ENCODE measurements around the gene EXOSC6. TPM values are rescaled to one million over a fixed set of nuclear protein-coding genes. Genes with fewer than 3 reads are reported as not detected.
"Not testable (repeated sequence)": the region's sequence is repeated elsewhere in the genome, so short reads cannot be mapped to it uniquely, and the experiment has no call there.

EXOSC6 gene
- polyA plus RNA-seq, 1 of the 3 experiments (the other 2 are of a cell fraction), result 10.0 TPM

DNA sequence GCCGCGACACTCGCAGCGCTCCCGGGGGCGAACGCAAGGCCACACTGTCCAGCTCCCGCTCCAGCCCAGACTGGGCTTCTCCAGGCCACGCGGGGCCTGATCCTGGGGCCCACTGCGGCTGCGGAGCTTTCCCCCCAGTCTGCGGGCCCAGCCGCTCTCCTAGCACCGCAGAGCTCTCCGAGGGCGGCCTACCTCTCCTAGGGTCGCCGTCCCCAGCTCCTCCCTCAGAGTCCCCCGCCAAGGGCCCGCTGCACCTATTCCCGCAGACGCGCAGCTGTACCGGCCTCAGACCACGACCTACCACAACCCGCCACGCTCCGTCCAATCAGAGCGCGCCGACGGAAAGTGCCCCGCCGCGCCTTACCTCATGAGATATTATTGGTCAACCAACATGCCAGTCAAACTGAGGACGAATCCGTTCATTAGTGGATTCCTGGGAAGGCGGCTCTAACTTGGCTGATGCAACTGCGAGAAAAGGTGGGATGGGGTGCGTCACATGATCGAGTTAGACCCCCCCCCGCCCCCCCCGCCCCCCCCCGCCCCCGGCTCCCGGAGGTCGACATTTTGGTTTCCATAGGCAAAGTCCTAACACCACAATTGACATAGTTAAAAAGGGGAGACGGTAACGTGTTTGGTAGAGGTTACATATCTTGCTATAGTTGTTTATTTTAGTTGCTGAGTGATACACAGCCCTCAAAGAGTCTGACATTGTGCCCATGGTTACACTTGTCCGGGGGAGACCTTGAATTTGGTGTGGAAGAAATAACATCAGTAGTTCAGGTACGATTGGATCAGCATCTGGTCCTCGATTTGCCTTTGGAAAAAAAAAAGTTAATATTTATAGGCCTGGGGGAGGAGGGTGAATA, 37.7 kb upstream of the EXOSC6 start, which contains the start of gene AARS1 (continued):
- no peak for TF ChIP-seq EZH2phosphoT487 (IDR thresholded peaks at IDR 0.05; ENCODE audit: borderline replicate concordance, low read depth)

DNA sequence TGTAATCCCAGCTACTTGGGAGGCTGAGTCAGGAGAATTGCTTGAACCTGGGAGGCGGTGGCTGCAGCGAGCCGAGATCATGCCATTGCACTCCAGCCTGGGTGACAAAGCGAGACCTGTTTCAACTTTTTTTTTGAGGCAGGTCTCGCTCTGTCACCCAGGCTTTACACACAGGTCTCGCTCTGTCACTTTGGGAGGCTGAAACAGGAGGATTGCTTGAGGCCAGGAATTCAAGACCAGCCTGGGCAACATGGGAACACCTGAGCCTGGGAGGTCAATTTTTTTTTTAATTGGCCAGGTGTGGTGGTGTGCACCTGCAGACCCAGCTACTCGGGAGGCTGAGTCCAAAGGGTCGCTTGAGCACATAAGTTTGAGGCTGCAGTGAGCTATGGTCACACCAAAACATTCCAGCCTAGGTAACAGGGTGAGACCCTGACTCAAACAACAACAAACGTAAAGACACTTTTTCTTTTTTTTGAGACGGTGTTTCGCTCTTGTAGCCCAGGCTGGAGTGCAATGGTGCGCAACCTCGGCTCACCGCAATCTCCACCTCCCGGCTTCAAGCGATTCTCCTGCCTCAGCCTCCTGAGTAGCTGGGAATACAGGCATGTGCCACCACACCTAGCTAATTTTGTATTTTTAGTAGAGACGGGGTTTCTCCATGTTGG, 35.7 kb upstream of the EXOSC6 start:
- H3F3A ChIP-seq (replicated peaks; ENCODE audit: insufficient read depth), result peaks cover 19% of the 10 kb centered on the region
- peaks cover 67% of the 10 kb centered on the region for H3K79me2 ChIP-seq (ENCODE audit: insufficient read depth)
- peak overlapping the region; percentile 96 for H3K4me2 ChIP-seq
- H3K27me3 ChIP-seq (ENCODE audit: insufficient read depth); H3K9me3 ChIP-seq; H3K9me2 ChIP-seq; DNase-seq; H3K4me1 ChIP-seq (ENCODE audit: control insufficient read depth in 1 of 2, insufficient read depth in 2 of 2, low read depth in 1 of 2, low read length in 1 of 2): not testable (repeated sequence)
- H3K27ac ChIP-seq (ENCODE audit: low read depth in 2 of 2, low read length in 1 of 2), result peak overlapping the region in 1 of 2 experiments; percentile 85; a peak in 2 of 4 replicates
- 0 out of 2 replicates have a peak overlapping the region, but pooled peaks have one; percentile 17 for H2AFZ ChIP-seq (ENCODE audit: low read depth)
- H3K9ac ChIP-seq, result peak overlapping the region; percentile 92; the same call in 1 of the 2 replicates
- peak overlapping the region; percentile 65 to 76 for H3K4me3 ChIP-seq (ENCODE audit: low read depth in 2 of 2, low read length in 1 of 2)
- ChIA-PET CTCF (interaction anchor here (2.8 to 2.9 kb wide), 2 partner anchors 20 to 35 kb away, joined by 10 read pairs; partner anchors contain the start of gene EXOSC6), POLR2A (interaction anchor here (0.8 to 2.9 kb wide), 3 partner anchors 11 to 28 kb away, joined by 3 to 31 read pairs (median 3); partner anchors contain the start of gene DDX19B)
- peaks cover 8 to 32% of the 10 kb centered on the region in 2 experiments for H3K36me3 ChIP-seq (replicated peaks in 1 of 2; ENCODE audit: control insufficient read depth in 1 of 2, insufficient read depth in 2 of 2, low read length in 1 of 2)
- WGBS (ENCODE audit: low lambda C conversion rate), result 86% methylated on average over 16 of the region's 17 CpGs
- peaks cover 47% of the 10 kb centered on the region for H4K20me1 ChIP-seq (ENCODE audit: insufficient read depth)

DNA sequence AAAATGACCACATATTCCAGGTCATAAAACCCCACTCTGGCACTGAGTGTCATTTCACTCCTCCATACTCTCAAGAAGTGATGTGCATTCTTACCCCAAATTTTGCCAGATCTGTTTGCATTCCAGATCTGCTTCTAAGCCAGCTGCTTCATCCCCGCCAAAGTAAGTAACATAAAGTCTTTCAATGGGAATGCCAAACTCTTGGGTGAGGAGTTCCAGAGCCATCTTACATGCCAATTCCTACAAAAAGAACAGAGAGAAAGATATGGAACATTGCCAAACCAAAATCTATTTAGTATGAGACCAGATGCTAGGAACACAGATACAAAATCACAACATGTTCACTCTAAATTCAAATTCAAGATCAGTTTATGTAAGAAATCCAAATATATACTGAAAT, 24.7 kb upstream of the EXOSC6 start:
- WGBS (ENCODE audit: low lambda C conversion rate), result 83% methylated on average over 1 of the region's 1 CpG
- peaks cover 0 to 8% of the 10 kb centered on the region in 2 experiments; a peak in 1 of 4 replicates for H3K4me1 ChIP-seq (ENCODE audit: control insufficient read depth in 1 of 2, insufficient read depth in 2 of 2, low read depth in 1 of 2, low read length in 1 of 2)
- H2AFZ ChIP-seq (ENCODE audit: low read depth), result no peak overlapping the region
- H3K36me3 ChIP-seq (replicated peaks in 1 of 2; ENCODE audit: control insufficient read depth in 1 of 2, insufficient read depth in 2 of 2, low read length in 1 of 2), result peaks cover 34 to 74% of the 10 kb centered on the region in 2 experiments
- no peak overlapping the region for H3K4me3 ChIP-seq (ENCODE audit: low read depth in 2 of 2, low read length in 1 of 2)
- no peaks in the 10 kb centered on the region for H3K27me3 ChIP-seq (ENCODE audit: insufficient read depth)
- H3F3A ChIP-seq (replicated peaks; ENCODE audit: insufficient read depth), result peaks cover 10% of the 10 kb centered on the region
- no peak overlapping the region for H3K9ac ChIP-seq
- no peak for TF ChIP-seq FOSL2 (IDR thresholded peaks at IDR 0.05; ENCODE audit: borderline replicate concordance, low read depth)
- TF ChIP-seq MEF2A (IDR thresholded peaks at IDR 0.05; ENCODE audit: borderline replicate concordance, low read depth), result no peak
- TF ChIP-seq TAF1 (IDR thresholded peaks at IDR 0.05; ENCODE audit: borderline replicate concordance, low read depth, low read length), result no peak
- peak; percentile 24; the same call in 1 of the 2 replicates for TF ChIP-seq NFIC (IDR thresholded peaks at IDR 0.05; ENCODE audit: borderline replicate concordance)
- TF ChIP-seq TCF12 (IDR thresholded peaks at IDR 0.05), result peak; percentile 39; the same call in 1 of the 2 replicates
- no peak for TF ChIP-seq FOXM1 (IDR thresholded peaks at IDR 0.05; ENCODE audit: low read depth)
- TF ChIP-seq, protein P1, sequence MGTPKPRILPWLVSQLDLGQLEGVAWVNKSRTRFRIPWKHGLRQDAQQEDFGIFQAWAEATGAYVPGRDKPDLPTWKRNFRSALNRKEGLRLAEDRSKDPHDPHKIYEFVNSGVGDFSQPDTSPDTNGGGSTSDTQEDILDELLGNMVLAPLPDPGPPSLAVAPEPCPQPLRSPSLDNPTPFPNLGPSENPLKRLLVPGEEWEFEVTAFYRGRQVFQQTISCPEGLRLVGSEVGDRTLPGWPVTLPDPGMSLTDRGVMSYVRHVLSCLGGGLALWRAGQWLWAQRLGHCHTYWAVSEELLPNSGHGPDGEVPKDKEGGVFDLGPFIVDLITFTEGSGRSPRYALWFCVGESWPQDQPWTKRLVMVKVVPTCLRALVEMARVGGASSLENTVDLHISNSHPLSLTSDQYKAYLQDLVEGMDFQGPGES (IDR thresholded peaks at IDR 0.05; ENCODE audit: low read depth, low read length), result no peak
- TF ChIP-seq RFX5 (IDR thresholded peaks at IDR 0.05; ENCODE audit: low read length), result no peak
- TF ChIP-seq JUND (IDR thresholded peaks at IDR 0.05), result no peak
- no peak for TF ChIP-seq MXI1 (IDR thresholded peaks at IDR 0.05; ENCODE audit: low read depth, low read length)
- TF ChIP-seq, protein P2, sequence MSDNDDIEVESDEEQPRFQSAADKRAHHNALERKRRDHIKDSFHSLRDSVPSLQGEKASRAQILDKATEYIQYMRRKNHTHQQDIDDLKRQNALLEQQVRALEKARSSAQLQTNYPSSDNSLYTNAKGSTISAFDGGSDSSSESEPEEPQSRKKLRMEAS (IDR thresholded peaks at IDR 0.05; ENCODE audit: low read depth), result no peak
- TF ChIP-seq CHD2 (IDR thresholded peaks at IDR 0.05; ENCODE audit: low read length, partially characterized antibody), result no peak
- TF ChIP-seq, protein P3, sequence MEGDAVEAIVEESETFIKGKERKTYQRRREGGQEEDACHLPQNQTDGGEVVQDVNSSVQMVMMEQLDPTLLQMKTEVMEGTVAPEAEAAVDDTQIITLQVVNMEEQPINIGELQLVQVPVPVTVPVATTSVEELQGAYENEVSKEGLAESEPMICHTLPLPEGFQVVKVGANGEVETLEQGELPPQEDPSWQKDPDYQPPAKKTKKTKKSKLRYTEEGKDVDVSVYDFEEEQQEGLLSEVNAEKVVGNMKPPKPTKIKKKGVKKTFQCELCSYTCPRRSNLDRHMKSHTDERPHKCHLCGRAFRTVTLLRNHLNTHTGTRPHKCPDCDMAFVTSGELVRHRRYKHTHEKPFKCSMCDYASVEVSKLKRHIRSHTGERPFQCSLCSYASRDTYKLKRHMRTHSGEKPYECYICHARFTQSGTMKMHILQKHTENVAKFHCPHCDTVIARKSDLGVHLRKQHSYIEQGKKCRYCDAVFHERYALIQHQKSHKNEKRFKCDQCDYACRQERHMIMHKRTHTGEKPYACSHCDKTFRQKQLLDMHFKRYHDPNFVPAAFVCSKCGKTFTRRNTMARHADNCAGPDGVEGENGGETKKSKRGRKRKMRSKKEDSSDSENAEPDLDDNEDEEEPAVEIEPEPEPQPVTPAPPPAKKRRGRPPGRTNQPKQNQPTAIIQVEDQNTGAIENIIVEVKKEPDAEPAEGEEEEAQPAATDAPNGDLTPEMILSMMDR (IDR thresholded peaks at IDR 0.05), result no peak
- no peak for TF ChIP-seq SIN3A (IDR thresholded peaks at IDR 0.05; ENCODE audit: borderline replicate concordance, low read depth, low read length)
- TF ChIP-seq, protein P4, sequence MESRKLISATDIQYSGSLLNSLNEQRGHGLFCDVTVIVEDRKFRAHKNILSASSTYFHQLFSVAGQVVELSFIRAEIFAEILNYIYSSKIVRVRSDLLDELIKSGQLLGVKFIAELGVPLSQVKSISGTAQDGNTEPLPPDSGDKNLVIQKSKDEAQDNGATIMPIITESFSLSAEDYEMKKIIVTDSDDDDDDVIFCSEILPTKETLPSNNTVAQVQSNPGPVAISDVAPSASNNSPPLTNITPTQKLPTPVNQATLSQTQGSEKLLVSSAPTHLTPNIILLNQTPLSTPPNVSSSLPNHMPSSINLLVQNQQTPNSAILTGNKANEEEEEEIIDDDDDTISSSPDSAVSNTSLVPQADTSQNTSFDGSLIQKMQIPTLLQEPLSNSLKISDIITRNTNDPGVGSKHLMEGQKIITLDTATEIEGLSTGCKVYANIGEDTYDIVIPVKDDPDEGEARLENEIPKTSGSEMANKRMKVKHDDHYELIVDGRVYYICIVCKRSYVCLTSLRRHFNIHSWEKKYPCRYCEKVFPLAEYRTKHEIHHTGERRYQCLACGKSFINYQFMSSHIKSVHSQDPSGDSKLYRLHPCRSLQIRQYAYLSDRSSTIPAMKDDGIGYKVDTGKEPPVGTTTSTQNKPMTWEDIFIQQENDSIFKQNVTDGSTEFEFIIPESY (IDR thresholded peaks at IDR 0.05; ENCODE audit: borderline replicate concordance, low read depth), result no peak
- TF ChIP-seq YY1 (IDR thresholded peaks at IDR 0.05; ENCODE audit: low read depth), result no peak
- no peak for TF ChIP-seq GATA2 (CRISPR knock-in tag; IDR thresholded peaks at IDR 0.05)
- no peak for DNase-seq
- H3K4me2 ChIP-seq, result no peak overlapping the region
- CTCF ChIA-PET, result interaction anchor here (0.9 to 2.6 kb wide), 3 partner anchors 9 to 112 kb away, joined by 3 to 16 read pairs (median 6); no protein-coding TSS in a partner anchor
- H4K20me1 ChIP-seq (ENCODE audit: insufficient read depth), result peaks cover 37% of the 10 kb centered on the region
- peaks cover 34% of the 10 kb centered on the region for H3K79me2 ChIP-seq (ENCODE audit: insufficient read depth)
- H3K9me3 ChIP-seq, result no peaks in the 10 kb centered on the region
- H3K9me2 ChIP-seq, result no peaks in the 10 kb centered on the region
- H3K27ac ChIP-seq (ENCODE audit: low read depth in 2 of 2, low read length in 1 of 2), result no peak overlapping the region
- POLR2A ChIA-PET, result interaction anchor here (1.1 kb wide), 1 partner anchor 12 kb away, joined by 3 read pairs; no protein-coding TSS in a partner anchor

Measured in SK-N-SH (cell line).